ENCODE results near the gene HP. TPM values are rescaled to one million over a fixed set of nuclear protein-coding genes. Genes with fewer than 3 reads are reported as not detected.

The HP gene
- total and polyA plus RNA-seq, 2 of the 13 experiments (the other 11 are each of a cell fraction or from before 2014, with no cell fraction given) = 387 to 524 TPM

- TF ChIP-seq HOMEZ (CRISPR knock-in tag; IDR thresholded peaks at IDR 0.05; ENCODE audit: low read depth) (peak; percentile 74), KLF12 (CRISPR knock-in tag; IDR thresholded peaks at IDR 0.05; ENCODE audit: borderline replicate concordance) (peak; percentile 74), NKX3-1 (CRISPR knock-in tag; IDR thresholded peaks at IDR 0.05) (peak; percentile 44; the same call in 1 of the 2 replicates), ZNF264 (CRISPR knock-in tag; IDR thresholded peaks at IDR 0.05) (peak; percentile 76), NFE2L1 (CRISPR knock-in tag; IDR thresholded peaks at IDR 0.05; ENCODE audit: borderline replicate concordance) (peak; percentile 86; the same call in 1 of the 2 replicates), ZNF816 (CRISPR knock-in tag; IDR thresholded peaks at IDR 0.05; ENCODE audit: borderline replicate concordance) (peak; percentile 88), TFDP1 (CRISPR knock-in tag; IDR thresholded peaks at IDR 0.05; ENCODE audit: borderline replicate concordance) (peak; percentile 69; the same call in 1 of the 2 replicates), NFATC3 (CRISPR knock-in tag; IDR thresholded peaks at IDR 0.05) (peak; percentile 71; the same call in 1 of the 2 replicates), PHF5A (CRISPR knock-in tag; IDR thresholded peaks at IDR 0.05; ENCODE audit: low read depth, unreplicated experiment) (no peak), TAF1 (CRISPR knock-in tag; IDR thresholded peaks at IDR 0.05) (peak; percentile 85), ELF4 (CRISPR knock-in tag; IDR thresholded peaks at IDR 0.05; ENCODE audit: borderline replicate concordance) (peak; percentile 100), FOXJ3 (CRISPR knock-in tag; IDR thresholded peaks at IDR 0.05; ENCODE audit: borderline replicate concordance) (peak; percentile 59; the same call in 1 of the 2 replicates), TBX3 (IDR thresholded peaks at IDR 0.05; ENCODE audit: borderline replicate concordance) (peak; percentile 59; the same call in 1 of the 2 replicates), HNF1A (IDR thresholded peaks at IDR 0.05; ENCODE audit: low read depth) (peak; percentile 26; the same call in 1 of the 2 replicates), HNF1A (CRISPR knock-in tag; IDR thresholded peaks at IDR 0.05; ENCODE audit: borderline replicate concordance) (peak; percentile 84; the same call in 1 of the 2 replicates), FOSL1 (CRISPR knock-in tag; IDR thresholded peaks at IDR 0.05; ENCODE audit: borderline replicate concordance) (no peak), RFX1 (IDR thresholded peaks at IDR 0.05) (peak; percentile 81), ZBTB14 (CRISPR knock-in tag; IDR thresholded peaks at IDR 0.05) (no peak; the same call in 1 of the 2 replicates), MAFK (conservative IDR thresholded peaks at IDR 0.05 in 1 of 2, IDR thresholded peaks at IDR 0.05 in 1 of 2; ENCODE audit: low read length in 2 of 2) (no peak), ZFY (CRISPR knock-in tag; IDR thresholded peaks at IDR 0.05) (peak; percentile 94), ZNF20 (CRISPR knock-in tag; IDR thresholded peaks at IDR 0.05) (peak; percentile 34; the same call in 1 of the 2 replicates)
Observed at GRCh38 chr16:72093448-72094265, 39.4 kb downstream of the HP start, which contains the start of the genes DHX38 and TXNL4B (continued).

Measured in HepG2 (cell line).